Small intestine (tissue), 7 donors: ENCODE measurements around the gene SPEF1. TPM values are rescaled to one million over a fixed set of nuclear protein-coding genes. Genes with fewer than 3 reads are reported as not detected.

Source experiments
- DNase-seq, 2 donors: peaks; one replicate each; pipeline versions ENCODE4 v3.0.0 to v3.0.0-alpha.2; 2013
- FAIRE-seq: peaks from 2 replicates; lab custom pipeline; 2012; peaks lifted over from hg19 to GRCh38; lab: Jason Lieb, UNC
- H3K27ac ChIP-seq, 3 donors: one replicate each; pipeline ENCODE4 v1.5.1; 2013; ENCODE audit warnings: low read length in 2 of 3, mild to moderate bottlenecking in 2 of 3, control low read depth in 1 of 3, inconsistent platforms in 1 of 3, low read depth in 1 of 3, moderate library complexity in 1 of 3
- H3K27me3 ChIP-seq, 3 donors: one replicate each; pipeline ENCODE4 v1.6.1; 2013; ENCODE audit warnings: low read length in 3 of 3, inconsistent platforms in 1 of 3; ENCODE audit not compliant: control insufficient read depth in 3 of 3, insufficient read depth in 3 of 3
- H3K36me3 ChIP-seq, 3 donors: one replicate each; pipeline ENCODE4 v1.6.1; 2013; ENCODE audit warnings: low read length in 3 of 3, inconsistent platforms in 1 of 3, low read depth in 1 of 3, mild to moderate bottlenecking in 1 of 3, moderate library complexity in 1 of 3; ENCODE audit not compliant: control insufficient read depth in 3 of 3, insufficient read depth in 2 of 3
- H3K4me1 ChIP-seq, 3 donors: one replicate each; pipeline ENCODE4 v1.6.1; 2013; ENCODE audit warnings: low read length in 2 of 3, inconsistent platforms in 1 of 3, low read depth in 1 of 3, mild to moderate bottlenecking in 1 of 3, moderate library complexity in 1 of 3; ENCODE audit not compliant: control insufficient read depth in 3 of 3, insufficient read depth in 2 of 3
- H3K4me3 ChIP-seq, 3 donors: one replicate each; pipeline ENCODE4 v1.5.1; 2013; ENCODE audit warnings: low read length in 3 of 3, control low read depth in 1 of 3, inconsistent platforms in 1 of 3, low read depth in 1 of 3, mild to moderate bottlenecking in 1 of 3, moderate library complexity in 1 of 3
- H3K9me3 ChIP-seq, 2 donors: one replicate each; pipeline ENCODE4 v1.6.1; 2013; ENCODE audit warnings: low read depth in 1 of 2, low read length in 1 of 2; ENCODE audit not compliant: control insufficient read depth in 2 of 2, insufficient read depth in 1 of 2
- WGBS, 3 donors: extraction: QIAGEN DNeasy Blood & Tissue Kit; methylation state at CpG; one replicate each; pipeline ENCODE4 v1.1.7; 2013; 5-methylcytosine and 5-hydroxymethylcytosine counted together
- polyA plus RNA-seq, 4 donors: library from polyadenylated mRNA; stranded (reverse) in 3 of 4; unstranded in 1 of 4; fragments of 200-250 nt in 3 of 4; fragments of 120-200 nt in 1 of 4; gene quantifications; one replicate each; pipeline versions ENCODE4 v1.2.1 to v1.2.3, GENCODE V29; 2013
- donor health status: healthy with polysubstance abuse.
- donor health status: control.
- donor health status: control.
- donor health status: Bipolar disorder and iron deficiency.
- donor health status: healthy.

Gene SPEF1
- polyA plus RNA-seq, 4 donors = 0.03 to 0.06 TPM; not detected in 2

DNA sequence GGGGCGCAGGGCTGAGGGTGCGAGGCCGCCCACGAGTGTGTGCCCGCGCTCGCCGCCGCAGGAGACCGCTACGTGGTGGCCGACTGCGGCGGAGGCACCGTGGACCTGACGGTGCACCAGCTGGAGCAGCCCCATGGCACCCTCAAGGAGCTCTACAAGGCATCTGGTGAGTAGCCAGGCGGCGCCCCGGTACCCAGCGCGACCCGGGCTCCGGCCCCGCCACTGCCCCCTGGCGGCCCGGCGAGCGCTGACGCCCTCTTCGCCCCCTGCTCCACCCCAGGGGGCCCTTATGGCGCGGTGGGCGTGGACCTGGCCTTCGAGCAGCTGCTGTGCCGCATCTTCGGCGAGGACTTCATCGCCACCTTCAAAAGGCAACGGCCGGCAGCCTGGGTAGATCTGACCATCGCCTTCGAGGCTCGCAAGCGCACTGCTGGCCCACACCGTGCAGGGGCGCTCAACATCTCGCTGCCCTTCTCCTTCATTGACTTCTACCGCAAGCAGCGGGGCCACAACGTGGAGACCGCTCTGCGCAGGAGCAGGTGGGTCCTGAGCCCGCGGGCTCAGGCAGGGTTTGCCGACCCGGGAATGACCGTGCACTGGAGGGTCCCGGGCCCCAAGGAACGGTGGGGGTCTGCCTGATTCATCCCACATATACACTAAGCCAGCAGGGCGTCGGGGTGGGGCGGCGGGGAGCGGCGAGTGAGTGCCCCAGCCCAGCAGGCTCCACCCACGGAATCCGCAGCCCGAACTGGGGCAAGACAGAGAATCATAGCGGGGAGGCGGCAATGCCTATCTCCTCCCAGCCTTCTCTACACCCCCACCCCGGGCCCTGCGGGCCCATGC is 31.3 kb downstream of the SPEF1 start:
- 26 to 52% (median 33%) methylated on average over 69 to 72 of the region's 72 CpGs for WGBS, 3 donors
- H3K27ac ChIP-seq = no peak overlapping the region
- H3K9me3 ChIP-seq = no peaks in the 10 kb centered on the region
- peaks cover 0 to 23% (median 7%) of the 10 kb centered on the region in 3 donors for H3K4me1 ChIP-seq
- peaks cover 0 to 38% (median 0%) of the 10 kb centered on the region in 3 donors for H3K36me3 ChIP-seq
- FAIRE-seq = no peak
- no peak overlapping the region for H3K4me3 ChIP-seq
- peaks cover 0 to 29% (median 0%) of the 10 kb centered on the region in 3 donors for H3K27me3 ChIP-seq
- DNase-seq = peak; percentile 38 to 71

- Histone ChIP-seq H3K4me3 (no peak overlapping the region), H3K36me3 (peaks cover 0 to 30% (median 0%) of the 10 kb centered on the region in 3 donors), H3K27me3 (peaks cover 0 to 37% (median 0%) of the 10 kb centered on the region in 3 donors), H3K9me3 (no peaks in the 10 kb centered on the region), H3K4me1 (peaks cover 0 to 23% (median 7%) of the 10 kb centered on the region in 3 donors), H3K27ac (no peak overlapping the region)
- WGBS, 3 donors = 54 to 77% (median 68%) methylated on average over 21 to 24 of the region's 24 CpGs
- no peak for FAIRE-seq
- DNase-seq = no peak
Observed at GRCh38 chr20:3749087-3749688, 32.1 kb downstream of the SPEF1 start.

GRCh38 chr20:3748073-3748472 is 33.2 kb downstream of the SPEF1 start:
- WGBS, 3 donors = 88 to 93% (median 91%) methylated on average over 16 of the region's 16 CpGs
- H3K4me3 ChIP-seq = no peak overlapping the region
- FAIRE-seq (no peak), DNase-seq (no peak)
- no peaks in the 10 kb centered on the region for H3K9me3 ChIP-seq
- peaks cover 0 to 28% (median 0%) of the 10 kb centered on the region in 3 donors for H3K36me3 ChIP-seq
- H3K27me3 ChIP-seq = peaks cover 0 to 39% (median 0%) of the 10 kb centered on the region in 3 donors
- peaks cover 0 to 23% (median 7%) of the 10 kb centered on the region in 3 donors for H3K4me1 ChIP-seq
- no peak overlapping the region for H3K27ac ChIP-seq

GRCh38 chr20:3747471-3747870 is 33.8 kb downstream of the SPEF1 start:
- no peak for FAIRE-seq

DNA sequence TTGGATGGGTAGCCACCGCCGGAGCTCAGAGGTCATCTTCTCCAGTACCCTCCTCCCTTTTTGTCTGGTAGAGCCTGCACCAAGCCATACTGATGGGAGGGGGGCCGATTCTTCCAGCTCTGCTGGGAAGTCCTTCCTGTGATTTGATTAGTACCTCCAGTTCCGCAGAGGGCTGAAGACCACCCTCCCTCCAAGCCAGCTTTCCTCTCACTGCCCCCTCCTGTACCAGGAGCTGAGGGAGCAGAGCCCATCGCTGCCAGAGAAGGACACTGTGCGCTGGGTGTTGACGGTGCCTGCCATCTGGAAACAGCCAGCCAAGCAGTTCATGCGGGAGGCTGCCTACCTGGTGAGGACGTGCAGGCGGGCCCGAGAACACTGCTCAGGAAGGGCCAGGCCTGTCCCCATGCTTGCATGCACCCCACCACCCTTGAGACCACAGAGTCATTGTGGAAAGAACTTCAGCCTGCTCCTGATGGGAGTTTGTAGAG is 35.5 kb downstream of the SPEF1 start:
- H3K4me3 ChIP-seq = no peak overlapping the region
- 72 to 82% (median 78%) methylated on average over 11 of the region's 11 CpGs for WGBS, 3 donors
- FAIRE-seq = no peak
- H3K36me3 ChIP-seq = peaks cover 0 to 28% (median 0%) of the 10 kb centered on the region in 3 donors
- H3K4me1 ChIP-seq = peaks cover 0 to 18% (median 4%) of the 10 kb centered on the region in 3 donors
- H3K27me3 ChIP-seq = peaks cover 0 to 32% (median 0%) of the 10 kb centered on the region in 3 donors
- no peak for DNase-seq
- no peak overlapping the region for H3K27ac ChIP-seq
- no peaks in the 10 kb centered on the region for H3K9me3 ChIP-seq

More at GRCh38 chr20:3747471-3747870, 33.8 kb downstream of the SPEF1 start:
- Histone ChIP-seq H3K4me3 (no peak overlapping the region), H3K9me3 (no peaks in the 10 kb centered on the region), H3K4me1 (peaks cover 0 to 18% (median 7%) of the 10 kb centered on the region in 3 donors), H3K27ac (no peak overlapping the region), H3K27me3 (peaks cover 0 to 39% (median 0%) of the 10 kb centered on the region in 3 donors), H3K36me3 (peaks cover 0 to 28% (median 0%) of the 10 kb centered on the region in 3 donors)
- peak in 1 of 2 donors; percentile 71 for DNase-seq
- 50 to 70% (median 68%) methylated on average over 2 of the region's 2 CpGs for WGBS, 3 donors

- Histone ChIP-seq H3K27me3 (peaks cover 0 to 25% (median 0%) of the 10 kb centered on the region in 3 donors), H3K4me3 (peak overlapping the region in 1 of 3 donors; percentile 16), H3K36me3 (peaks cover 0 to 27% (median 0%) of the 10 kb centered on the region in 3 donors), H3K4me1 (peaks cover 0 to 21% (median 4%) of the 10 kb centered on the region in 3 donors), H3K9me3 (no peaks in the 10 kb centered on the region), H3K27ac (no peak overlapping the region)
- peak; percentile 72 to 89 for DNase-seq
- 24 to 42% (median 31%) methylated on average over 43 to 45 of the region's 45 CpGs for WGBS, 3 donors
- no peak for FAIRE-seq
Observed at GRCh38 chr20:3744806-3745685, 36.2 kb downstream of the SPEF1 start.

DNA sequence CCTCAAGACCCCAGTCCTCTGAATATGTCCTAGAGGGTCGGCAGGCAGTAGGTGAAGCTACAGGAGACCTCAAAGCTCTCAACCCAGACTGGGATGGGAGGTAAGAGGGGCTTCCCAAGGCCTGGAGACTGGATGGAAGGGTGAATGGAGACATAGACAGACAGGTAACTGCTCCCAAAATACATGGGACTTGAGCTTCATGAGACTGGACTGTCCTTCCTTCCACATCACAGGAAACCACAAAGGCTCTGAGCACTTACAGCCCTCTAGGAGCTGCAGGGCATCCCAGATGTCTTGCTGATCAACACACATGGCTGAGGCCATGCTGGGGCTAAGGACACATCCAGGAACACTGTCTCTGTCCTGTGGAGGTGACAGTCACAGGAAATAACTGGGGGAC is 37.2 kb downstream of the SPEF1 start:
- no peak for DNase-seq
- peaks cover 0 to 21% (median 4%) of the 10 kb centered on the region in 3 donors for H3K4me1 ChIP-seq

More for the DNA sequence above, 37.2 kb downstream of the SPEF1 start:
- no peaks in the 10 kb centered on the region for H3K9me3 ChIP-seq
- H3K27ac ChIP-seq = no peak overlapping the region
- H3K27me3 ChIP-seq = peaks cover 0 to 16% (median 0%) of the 10 kb centered on the region in 3 donors
- peaks cover 0 to 26% (median 0%) of the 10 kb centered on the region in 3 donors for H3K36me3 ChIP-seq
- FAIRE-seq = no peak
- no peak overlapping the region for H3K4me3 ChIP-seq
- 68 to 88% (median 74%) methylated on average over 1 of the region's 1 CpG for WGBS, 3 donors
